CD8-positive, alpha-beta memory T cell (primary cell): ENCODE results near the gene PPP6C. TPM values are rescaled to one million over a fixed set of nuclear protein-coding genes. Genes with fewer than 3 reads are reported as not detected.

Experiments
- CTCF ChIA-PET: fragments of 350-600 bp; sonication (Branson Sonifier 250); formaldehyde crosslinking; loops from one replicate; lab custom pipeline; 2021; ENCODE audit warnings: antibody characterized with exemption; lab: Charles Lee
- POLR2A ChIA-PET: fragments of 350-600 bp; sonication (Branson Sonifier 250); formaldehyde crosslinking; loops from one replicate; lab custom pipeline; 2021; ENCODE audit warnings: antibody characterized with exemption; lab: Charles Lee
- DNase-seq, 5 donors: peaks; one replicate each; pipeline versions ENCODE4 v3.0.0 to v3.0.0-alpha.2; 2020 to 2022; ENCODE audit warnings: mixed read lengths in 1 of 5
- H3K27ac ChIP-seq: one replicate; pipeline ENCODE4 v1.7.0; 2013; ENCODE audit warnings: low read depth, mild to moderate bottlenecking, low read length, moderate library complexity
- H3K27me3 ChIP-seq: 2 replicates; pipeline ENCODE4 v1.7.0; 2013; ENCODE audit warnings: low read length, mild to moderate bottlenecking; ENCODE audit not compliant: insufficient read depth, poor library complexity, severe bottlenecking
- H3K36me3 ChIP-seq: 2 replicates; pipeline ENCODE4 v1.7.0; 2013; ENCODE audit warnings: mild to moderate bottlenecking, low read length, moderate library complexity; ENCODE audit not compliant: insufficient read depth
- H3K4me1 ChIP-seq: 2 replicates; pipeline ENCODE4 v1.7.0; 2013; ENCODE audit warnings: mild to moderate bottlenecking, low read length, moderate library complexity; ENCODE audit not compliant: insufficient read depth
- H3K4me3 ChIP-seq: 2 replicates; pipeline ENCODE4 v1.7.0; 2013; ENCODE audit warnings: mild to moderate bottlenecking, low read length
- H3K9me3 ChIP-seq: 2 replicates; pipeline ENCODE4 v1.7.0; 2013; ENCODE audit warnings: mild to moderate bottlenecking, low read length
- H3K27ac Mint-ChIP-seq, 8 donors: one replicate each; pipeline ENCODE4 v1.8.0; 2020 to 2021; ENCODE audit warnings: mixed read lengths in 8 of 8, mild to moderate bottlenecking in 6 of 8, inconsistent platforms in 3 of 8, moderate library complexity in 3 of 8
- H3K27me3 Mint-ChIP-seq, 2 donors: one replicate each; pipeline ENCODE4 v1.8.0; 2020 to 2021; ENCODE audit warnings: mixed read lengths in 2 of 2, mild to moderate bottlenecking in 1 of 2, moderate library complexity in 1 of 2
- H3K36me3 Mint-ChIP-seq, 3 donors: one replicate each; pipeline ENCODE4 v1.8.0; 2020 to 2021; ENCODE audit warnings: mixed read lengths in 3 of 3, inconsistent platforms in 1 of 3, mild to moderate bottlenecking in 1 of 3
- H3K4me1 Mint-ChIP-seq, 3 donors: one replicate each; pipeline ENCODE4 v1.8.0; 2020 to 2021; ENCODE audit warnings: mixed read lengths in 3 of 3, inconsistent platforms in 1 of 3, mild to moderate bottlenecking in 1 of 3
- H3K4me3 Mint-ChIP-seq, 7 donors: one replicate each; pipeline ENCODE4 v1.8.0; 2020 to 2021; ENCODE audit warnings: mixed read lengths in 7 of 7, mild to moderate bottlenecking in 6 of 7, moderate library complexity in 4 of 7, inconsistent platforms in 2 of 7
- H3K9me3 Mint-ChIP-seq, 5 donors: one replicate each; pipeline ENCODE4 v1.8.0; 2020 to 2022; ENCODE audit warnings: mixed read lengths in 5 of 5, mild to moderate bottlenecking in 3 of 5, moderate library complexity in 2 of 5, inconsistent platforms in 1 of 5
- polyA plus RNA-seq: library from polyadenylated mRNA; unstranded; fragments of 300-500 nt; fragmentation: Illumina TruSeq; gene quantifications from one replicate; pipeline ENCODE4 v1.2.3, GENCODE V29; 2021
- total RNA-seq, 2 experiments: library from RNA; stranded (reverse); gene quantifications; one replicate each; pipeline ENCODE4 v1.2.3, GENCODE V29; 2021

PPP6C gene
- total and polyA plus RNA-seq, 3 experiments from 2014 or later, result 48.9 to 56.2 (median 50.5) TPM

DNA sequence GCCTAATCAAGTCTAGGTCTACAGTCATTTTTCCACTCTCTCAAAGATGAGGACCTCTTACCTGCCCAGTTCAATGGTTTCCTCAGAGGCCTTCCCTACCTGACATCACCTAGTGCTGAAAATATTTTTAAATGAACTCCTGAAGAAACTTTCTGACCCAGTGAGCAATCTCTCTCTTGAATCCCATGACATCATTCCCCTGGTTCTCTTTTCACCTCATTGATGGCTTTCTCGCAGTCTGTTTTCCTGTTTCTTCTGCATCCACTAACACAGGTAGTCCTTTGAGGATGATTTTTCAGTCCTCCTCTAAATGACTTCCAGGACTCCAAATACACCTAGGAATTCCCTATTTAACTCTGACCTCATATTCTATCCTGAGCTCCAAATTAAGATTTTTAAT, 86.6 kb downstream of the PPP6C start:
- no peak overlapping the region for H3K4me3 ChIP-seq
- no peaks in the 10 kb centered on the region for H3K9me3 Mint-ChIP-seq
- H3K4me1 Mint-ChIP-seq, result peaks cover 5 to 12% (median 6%) of the 10 kb centered on the region in 3 donors
- no peaks in the 10 kb centered on the region for H3K27me3 ChIP-seq
- H3K9me3 ChIP-seq, result no peaks in the 10 kb centered on the region
- no peaks in the 10 kb centered on the region for H3K4me1 ChIP-seq
- no peak overlapping the region for H3K27ac ChIP-seq
- H3K27ac Mint-ChIP-seq, result peak overlapping the region in 1 of 8 donors; percentile 58
- no peak overlapping the region for H3K4me3 Mint-ChIP-seq
- no peaks in the 10 kb centered on the region for H3K27me3 Mint-ChIP-seq
- peaks cover 0 to 5% (median 0%) of the 10 kb centered on the region in 3 donors for H3K36me3 Mint-ChIP-seq
- no peak for DNase-seq
- CTCF ChIA-PET, result no interaction called here
- POLR2A ChIA-PET, result no interaction called here
- H3K36me3 ChIP-seq, result no peaks in the 10 kb centered on the region

DNA sequence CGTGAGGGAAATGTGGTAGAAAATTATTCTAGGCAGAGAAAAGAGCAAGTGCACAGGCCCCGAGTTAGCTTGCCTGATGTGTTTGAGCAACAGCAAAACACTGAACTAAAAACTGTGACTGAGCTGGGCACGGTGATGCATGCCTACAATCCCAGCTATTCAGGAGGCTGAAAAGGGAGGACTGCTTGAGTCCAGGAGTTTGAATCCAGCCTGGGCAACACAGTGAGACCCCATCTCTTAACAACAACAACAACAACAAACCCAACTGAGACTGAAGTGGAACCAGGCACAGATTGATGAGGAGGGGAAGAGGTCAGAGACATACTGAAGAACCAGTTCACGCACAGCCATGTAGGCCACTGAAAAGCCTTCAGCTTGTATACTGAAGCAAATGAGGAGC, 88.8 kb downstream of the PPP6C start:
- no peaks in the 10 kb centered on the region for H3K36me3 ChIP-seq
- ChIA-PET POLR2A (no interaction called here), CTCF (no interaction called here)
- H3K4me1 ChIP-seq, result no peaks in the 10 kb centered on the region
- no peaks in the 10 kb centered on the region for H3K27me3 ChIP-seq
- H3K4me3 ChIP-seq, result no peak overlapping the region
- Mint-ChIP-seq H3K27me3 (no peaks in the 10 kb centered on the region), H3K9me3 (peaks cover 0 to 5% (median 0%) of the 10 kb centered on the region in 5 donors), H3K36me3 (peaks cover 2 to 8% (median 7%) of the 10 kb centered on the region in 3 donors), H3K4me3 (no peak overlapping the region), H3K27ac (peak overlapping the region in 1 of 8 donors; percentile 44), H3K4me1 (peaks cover 10 to 15% (median 12%) of the 10 kb centered on the region in 3 donors)
- H3K27ac ChIP-seq, result no peak overlapping the region
- DNase-seq, result no peak
- no peaks in the 10 kb centered on the region for H3K9me3 ChIP-seq

DNA sequence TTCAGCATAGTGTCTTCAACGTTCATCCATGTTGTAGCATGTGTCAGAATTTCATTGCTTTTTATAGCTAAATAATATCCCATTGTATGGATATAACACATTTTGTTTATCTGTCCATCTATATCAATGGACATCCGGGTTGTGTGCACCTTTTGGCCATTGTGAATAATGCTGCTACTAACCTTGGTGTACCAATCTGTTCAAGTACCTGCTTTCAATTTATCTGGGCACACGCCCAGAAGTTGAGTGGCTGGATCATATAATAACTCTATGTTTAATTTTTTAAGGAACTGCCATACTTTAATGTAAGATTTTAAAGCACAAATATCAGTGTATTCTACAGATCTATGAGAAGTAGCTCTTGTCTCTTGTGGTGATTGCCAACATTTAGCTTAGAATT, 89.8 kb downstream of the PPP6C start:
- no peaks in the 10 kb centered on the region for H3K36me3 ChIP-seq
- no peak overlapping the region for H3K4me3 Mint-ChIP-seq
- H3K27me3 ChIP-seq, result no peaks in the 10 kb centered on the region
- H3K36me3 Mint-ChIP-seq, result peaks cover 9 to 16% (median 10%) of the 10 kb centered on the region in 3 donors
- H3K4me1 Mint-ChIP-seq, result peaks cover 10 to 18% (median 16%) of the 10 kb centered on the region in 3 donors
- no peaks in the 10 kb centered on the region for H3K27me3 Mint-ChIP-seq
- POLR2A ChIA-PET, result no interaction called here
- no peaks in the 10 kb centered on the region for H3K4me1 ChIP-seq
- peaks cover 0 to 5% (median 0%) of the 10 kb centered on the region in 5 donors for H3K9me3 Mint-ChIP-seq
- H3K9me3 ChIP-seq, result no peaks in the 10 kb centered on the region
- no peak overlapping the region for H3K27ac ChIP-seq
- DNase-seq, result no peak
- no peak overlapping the region for H3K27ac Mint-ChIP-seq
- CTCF ChIA-PET, result no interaction called here
- H3K4me3 ChIP-seq, result no peak overlapping the region

Other genes with a start within 250 kb of the PPP6C start
- 10 to 100 TPM; 17.1 to 21.1 TPM for gene GOLGA1, start 248.7 kb downstream of the PPP6C start, total RNA-seq
- gene GOLGA1, start 248.7 kb downstream of the PPP6C start, polyA plus RNA-seq, result 8.5 TPM
- gene SCAI, start 46.3 kb downstream of the PPP6C start, total RNA-seq, result 1 to 10 TPM; 8.3 to 8.5 TPM
- gene SCAI, start 46.3 kb downstream of the PPP6C start, polyA plus RNA-seq, result 0.72 TPM
- gene RABEPK, start 10.7 kb upstream of the PPP6C start, total RNA-seq, result 10 to 100 TPM; 39.6 to 40.1 TPM
- 32.6 TPM for gene RABEPK, start 10.7 kb upstream of the PPP6C start, polyA plus RNA-seq
- 100 to 1,000 TPM; 229 to 237 TPM for gene HSPA5, start 51.5 kb upstream of the PPP6C start, total RNA-seq
- gene HSPA5, start 51.5 kb upstream of the PPP6C start, polyA plus RNA-seq, result 251 TPM
- 10 to 100 TPM; 42.7 to 44.8 TPM for gene GAPVD1, start 72.0 kb upstream of the PPP6C start, total RNA-seq
- gene GAPVD1, start 72.0 kb upstream of the PPP6C start, polyA plus RNA-seq, result 55.4 TPM